Keratinocyte (primary cell): ENCODE results near the gene PPP1CB. TPM values are rescaled to one million over a fixed set of nuclear protein-coding genes. Genes with fewer than 3 reads are reported as not detected.

ENCODE experiments used
- DNase-seq: peaks from one replicate; pipeline ENCODE4 v3.0.0-alpha.2; 2011; ENCODE audit warnings: low read depth, missing footprints, low spot score
- FAIRE-seq: peaks from 2 replicates; lab custom pipeline; 2011; peaks lifted over from hg19 to GRCh38; lab: Jason Lieb, UNC
- H2AFZ ChIP-seq: 2 replicates; pipeline ENCODE4 v1.6.0; 2012; ENCODE audit warnings: low read length, control low read depth, inconsistent platforms; ENCODE audit not compliant: control insufficient read depth
- H3K27ac ChIP-seq: 2 replicates; pipeline ENCODE4 v1.5.1; 2011; ENCODE audit warnings: low read length; ENCODE audit not compliant: control insufficient read depth, insufficient read depth
- H3K27me3 ChIP-seq: 3 replicates; pipeline ENCODE4 v1.6.0; 2011; ENCODE audit warnings: low read length; ENCODE audit not compliant: control insufficient read depth, insufficient read depth; ENCODE audit errors: extremely low read depth
- H3K36me3 ChIP-seq, 2 experiments: 2 replicates in 1 of 2; 3 replicates in 1 of 2; pipeline ENCODE4 v1.5.1; 2011; ENCODE audit warnings: low read length in 2 of 2, mild to moderate bottlenecking in 1 of 2; ENCODE audit not compliant: control insufficient read depth in 2 of 2, insufficient read depth in 2 of 2; ENCODE audit errors: extremely low read depth in 1 of 2
- H3K4me1 ChIP-seq: 3 replicates; pipeline ENCODE4 v1.5.1; 2011; ENCODE audit warnings: low read length; ENCODE audit not compliant: control insufficient read depth, insufficient read depth; ENCODE audit errors: extremely low read depth
- H3K4me2 ChIP-seq: 3 replicates; pipeline ENCODE4 v1.6.0; 2011; ENCODE audit warnings: low read depth, low read length; ENCODE audit not compliant: control insufficient read depth, insufficient read depth; ENCODE audit errors: extremely low read depth
- H3K4me3 ChIP-seq, 3 experiments: fragments of 200-600 bp in 1 of 3; sonication (generic) in 1 of 3; 2 replicates in 2 of 3; 3 replicates in 1 of 3; pipeline ENCODE4 v1.5.1; 2011 to 2016; ENCODE audit warnings: low read length in 3 of 3, mild to moderate bottlenecking in 3 of 3, control low read depth in 2 of 3, inconsistent platforms in 1 of 3, low read depth in 1 of 3, mixed read lengths in 1 of 3, mixed run types in 1 of 3, moderate library complexity in 1 of 3; ENCODE audit not compliant: control insufficient read depth in 2 of 3, insufficient read depth in 2 of 3; ENCODE audit errors: extremely low read depth in 1 of 3
- H3K79me2 ChIP-seq: 2 replicates; pipeline ENCODE4 v1.6.0; 2012; ENCODE audit warnings: low read length; ENCODE audit not compliant: control insufficient read depth, insufficient read depth
- H3K9ac ChIP-seq: 3 replicates; pipeline ENCODE4 v1.6.0; 2011; ENCODE audit warnings: low read length; ENCODE audit not compliant: control insufficient read depth, insufficient read depth; ENCODE audit errors: extremely low read depth
- H3K9me1 ChIP-seq: 3 replicates; pipeline ENCODE4 v1.6.0; 2011; ENCODE audit warnings: low read length; ENCODE audit not compliant: control insufficient read depth, insufficient read depth; ENCODE audit errors: extremely low read depth
- H3K9me3 ChIP-seq: 2 replicates; pipeline ENCODE4 v1.5.1; 2012; ENCODE audit warnings: low read depth, low read length; ENCODE audit not compliant: control insufficient read depth
- H4K20me1 ChIP-seq: 3 replicates; pipeline ENCODE4 v1.6.0; 2011; ENCODE audit warnings: low read length; ENCODE audit not compliant: control insufficient read depth, insufficient read depth; ENCODE audit errors: extremely low read depth
- EZH2 ChIP-seq: IDR thresholded peaks from one replicate; pipeline ENCODE4 v1.6.1; 2012; ENCODE audit warnings: inconsistent platforms, mild to moderate bottlenecking, low read length, moderate library complexity
- dilution Hi-C: fragments of 300-500 bp; cut with MboI; formaldehyde crosslinking; loops from one replicate; pipeline ENCODE4 v1.7.0; 2020; ENCODE audit warnings: low sequenced_read_pairs; ENCODE audit not compliant: extremely low pct_ligation_motif_present
- polyA plus RNA-seq, 5 experiments: library from polyadenylated mRNA; depleted of rRNA in 3 of 5; stranded (reverse) in 3 of 5; stranded (forward) in 1 of 5; unstranded in 1 of 5; fragments of >200 nt; gene quantifications; 1 replicate in 1 of 5; 2 replicates in 3 of 5; 3 replicates in 1 of 5; pipeline versions ENCODE4 v1.2.1 to v1.2.3, GENCODE V29; 2011 to 2012; ENCODE audit warnings: missing spikeins in 2 of 5, low read depth in 1 of 5, low replicate concordance in 1 of 5
- TF ChIP-seq, protein P1 (sequence below), 3 experiments: IDR thresholded peaks in 1 of 3; conservative IDR thresholded peaks in 1 of 3; optimal IDR thresholded peaks in 1 of 3; 2 replicates in 2 of 3; 3 replicates in 1 of 3; pipeline versions ENCODE3 to v1.5.1; 2011; ENCODE audit warnings: low read length in 3 of 3, mild to moderate bottlenecking in 3 of 3, moderate library complexity in 2 of 3, control low read depth in 1 of 3, inconsistent platforms in 1 of 3; ENCODE audit not compliant: insufficient read depth in 2 of 3; ENCODE audit errors: extremely low read depth in 1 of 3

PPP1CB gene
- polyA plus RNA-seq, 1 donor (not counting 4 experiments of a cell fraction or from before 2014, with no cell fraction given), result 157 TPM

DNA sequence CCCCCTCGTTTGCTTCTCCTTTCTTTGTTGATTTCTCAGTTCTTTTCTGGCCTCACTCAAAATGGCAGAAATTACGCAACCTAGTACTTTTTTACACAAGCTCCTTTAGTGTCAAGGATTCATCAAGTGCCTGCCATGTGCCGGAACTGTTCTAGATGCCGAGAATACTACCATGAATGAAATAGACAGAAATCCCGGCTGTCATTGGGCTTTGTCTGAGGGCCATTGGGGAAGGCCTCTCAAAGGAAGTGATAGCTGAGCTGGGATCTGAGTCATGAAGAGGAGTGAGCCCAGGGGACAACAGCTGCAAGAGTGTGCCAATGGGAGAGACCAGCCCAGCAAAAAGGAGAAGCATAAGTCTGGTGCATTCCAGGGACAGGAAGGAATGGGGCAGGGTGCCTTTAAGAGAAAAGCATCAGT lies 34.3 kb upstream of the PPP1CB start:
- dilution Hi-C loops, result no loop called here
- Histone ChIP-seq H3K4me2 (peak overlapping the region; percentile 74), H3K79me2 (no peaks in the 10 kb centered on the region), H3K27me3 (no peaks in the 10 kb centered on the region), H3K9me1 (no peaks in the 10 kb centered on the region), H3K4me3 (no peak overlapping the region), H3K9ac (no peak overlapping the region), H3K4me1 (peaks cover 35% of the 10 kb centered on the region), H4K20me1 (no peaks in the 10 kb centered on the region), H3K9me3 (no peaks in the 10 kb centered on the region), H3K36me3 (no peaks in the 10 kb centered on the region), H3K27ac (peak overlapping the region; percentile 91), H2AFZ (peak overlapping the region; percentile 52)
- TF ChIP-seq, protein P1, sequence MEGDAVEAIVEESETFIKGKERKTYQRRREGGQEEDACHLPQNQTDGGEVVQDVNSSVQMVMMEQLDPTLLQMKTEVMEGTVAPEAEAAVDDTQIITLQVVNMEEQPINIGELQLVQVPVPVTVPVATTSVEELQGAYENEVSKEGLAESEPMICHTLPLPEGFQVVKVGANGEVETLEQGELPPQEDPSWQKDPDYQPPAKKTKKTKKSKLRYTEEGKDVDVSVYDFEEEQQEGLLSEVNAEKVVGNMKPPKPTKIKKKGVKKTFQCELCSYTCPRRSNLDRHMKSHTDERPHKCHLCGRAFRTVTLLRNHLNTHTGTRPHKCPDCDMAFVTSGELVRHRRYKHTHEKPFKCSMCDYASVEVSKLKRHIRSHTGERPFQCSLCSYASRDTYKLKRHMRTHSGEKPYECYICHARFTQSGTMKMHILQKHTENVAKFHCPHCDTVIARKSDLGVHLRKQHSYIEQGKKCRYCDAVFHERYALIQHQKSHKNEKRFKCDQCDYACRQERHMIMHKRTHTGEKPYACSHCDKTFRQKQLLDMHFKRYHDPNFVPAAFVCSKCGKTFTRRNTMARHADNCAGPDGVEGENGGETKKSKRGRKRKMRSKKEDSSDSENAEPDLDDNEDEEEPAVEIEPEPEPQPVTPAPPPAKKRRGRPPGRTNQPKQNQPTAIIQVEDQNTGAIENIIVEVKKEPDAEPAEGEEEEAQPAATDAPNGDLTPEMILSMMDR (optimal IDR thresholded peaks at IDR 0.05 in 1 of 3, IDR thresholded peaks at IDR 0.05 in 1 of 3, conservative IDR thresholded peaks at IDR 0.05 in 1 of 3; ENCODE audit: extremely low read depth in 1 of 3, insufficient read depth in 2 of 3, low read length in 3 of 3), result no peak
- peak; percentile 84 for FAIRE-seq
- no peak for DNase-seq

DNA sequence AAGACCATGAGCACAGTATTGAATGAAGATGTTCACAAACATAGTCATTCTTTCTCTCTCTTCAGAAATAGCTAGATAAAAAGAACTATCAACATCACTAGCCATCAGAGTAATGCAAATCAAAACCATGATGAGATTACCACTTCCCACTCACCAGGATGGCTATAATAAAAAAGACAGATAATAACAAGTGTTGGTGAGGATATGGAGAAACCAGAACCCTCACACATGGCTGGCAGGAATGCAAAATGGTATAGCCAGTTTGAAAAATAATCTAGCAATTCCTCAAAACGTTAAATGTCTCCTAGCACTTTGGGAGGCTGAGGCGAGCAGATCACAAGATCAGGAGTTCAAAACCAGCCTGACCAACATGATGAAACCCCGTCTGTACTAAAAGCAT lies 31.3 kb upstream of the PPP1CB start:
- H3K27ac ChIP-seq, result no peak overlapping the region

More for the DNA sequence above, 31.3 kb upstream of the PPP1CB start:
- TF ChIP-seq, protein P1 (optimal IDR thresholded peaks at IDR 0.05 in 1 of 3, IDR thresholded peaks at IDR 0.05 in 1 of 3, conservative IDR thresholded peaks at IDR 0.05 in 1 of 3; ENCODE audit: extremely low read depth in 1 of 3, insufficient read depth in 2 of 3, low read length in 3 of 3), result no peak
- TF ChIP-seq EZH2, result no peak
- H3K27me3 ChIP-seq, result no peaks in the 10 kb centered on the region
- H3K9me3 ChIP-seq, result no peaks in the 10 kb centered on the region
- no peak overlapping the region for H3K4me3 ChIP-seq
- H3K4me1 ChIP-seq, result peaks cover 23% of the 10 kb centered on the region
- no peaks in the 10 kb centered on the region for H3K79me2 ChIP-seq
- FAIRE-seq, result no peak
- H3K9ac ChIP-seq, result no peak overlapping the region
- no peak overlapping the region for H2AFZ ChIP-seq
- no peaks in the 10 kb centered on the region for H3K36me3 ChIP-seq
- no peak for DNase-seq
- H3K9me1 ChIP-seq, result no peaks in the 10 kb centered on the region
- H4K20me1 ChIP-seq, result no peaks in the 10 kb centered on the region
- dilution Hi-C loops, result no loop called here
- H3K4me2 ChIP-seq, result no peak overlapping the region
